Measurements from ENCODE around the gene NOL4L.
A peak's percentile ranks its signal among the peaks of the same experiment; 100 is the strongest.
"Not testable (repeated sequence)": the region's sequence is repeated elsewhere in the genome, so short reads cannot be mapped to it uniquely, and the experiment has no call there.

Gene NOL4L

GRCh38 chr20:32582659-32583580 lies 2.2 kb downstream of the NOL4L start:
- peaks cover 21% of the 10 kb centered on the region for H3K36me3 Mint-ChIP-seq (ENCODE audit: insufficient read depth)
- H3K4me3 Mint-ChIP-seq = peak overlapping the region; percentile 76 to 78
- DNase-seq (no peak), ATAC-seq (replicated peaks) (peak; percentile 2)
- H3K27me3 Mint-ChIP-seq = no peaks in the 10 kb centered on the region
- peak overlapping the region; percentile 86 to 89 for H3K27ac Mint-ChIP-seq
- peaks cover 48 to 60% of the 10 kb centered on the region in 2 donors for H3K4me1 Mint-ChIP-seq (ENCODE audit: low read depth in 2 of 2)
- no peaks in the 10 kb centered on the region for H3K9me3 Mint-ChIP-seq

GRCh38 chr20:32581839-32582658 lies 3.1 kb downstream of the NOL4L start:
- Mint-ChIP-seq H3K36me3 (ENCODE audit: insufficient read depth) (peaks cover 21% of the 10 kb centered on the region), H3K4me1 (ENCODE audit: low read depth in 2 of 2) (peaks cover 48 to 62% of the 10 kb centered on the region in 2 donors), H3K27me3 (no peaks in the 10 kb centered on the region), H3K27ac (peak overlapping the region; percentile 86 to 89), H3K9me3 (no peaks in the 10 kb centered on the region), H3K4me3 (peak overlapping the region; percentile 76 to 78)
- no peak for DNase-seq
- no peak for ATAC-seq (replicated peaks)

GRCh38 chr20:32580970-32581838 lies 3.9 kb downstream of the NOL4L start:
- H3K36me3 Mint-ChIP-seq (ENCODE audit: insufficient read depth) = peaks cover 16% of the 10 kb centered on the region
- ATAC-seq (replicated peaks) = no peak
- H3K9me3 Mint-ChIP-seq = no peaks in the 10 kb centered on the region
- H3K4me1 Mint-ChIP-seq (ENCODE audit: low read depth in 2 of 2) = peaks cover 50 to 57% of the 10 kb centered on the region in 2 donors
- DNase-seq = no peak
- peak overlapping the region; percentile 86 to 89 for H3K27ac Mint-ChIP-seq
- peak overlapping the region; percentile 76 to 78 for H3K4me3 Mint-ChIP-seq
- no peaks in the 10 kb centered on the region for H3K27me3 Mint-ChIP-seq

GRCh38 chr20:32580219-32580969 lies 4.7 kb downstream of the NOL4L start:
- Mint-ChIP-seq H3K27ac (peak overlapping the region; percentile 86 to 89), H3K4me3 (peak overlapping the region; percentile 76 to 78), H3K36me3 (ENCODE audit: insufficient read depth) (peaks cover 11% of the 10 kb centered on the region), H3K27me3 (no peaks in the 10 kb centered on the region), H3K9me3 (no peaks in the 10 kb centered on the region), H3K4me1 (ENCODE audit: low read depth in 2 of 2) (peaks cover 43 to 49% of the 10 kb centered on the region in 2 donors)
- ATAC-seq (replicated peaks) = no peak
- DNase-seq = no peak

GRCh38 chr20:32578840-32579390 lies 6.2 kb downstream of the NOL4L start:
- ATAC-seq (replicated peaks) (no peak), DNase-seq (no peak)
- Mint-ChIP-seq H3K36me3 (ENCODE audit: insufficient read depth) (peaks cover 8% of the 10 kb centered on the region), H3K9me3 (no peaks in the 10 kb centered on the region), H3K4me3 (no peak overlapping the region), H3K4me1 (ENCODE audit: low read depth in 2 of 2) (peaks cover 46 to 49% of the 10 kb centered on the region in 2 donors), H3K27ac (peak overlapping the region; percentile 49 to 54), H3K27me3 (no peaks in the 10 kb centered on the region)

GRCh38 chr20:32578062-32578461 lies 7.1 kb downstream of the NOL4L start:
- peaks cover 49 to 50% of the 10 kb centered on the region in 2 donors for H3K4me1 Mint-ChIP-seq (ENCODE audit: low read depth in 2 of 2)
- not testable (repeated sequence) for DNase-seq; H3K36me3 Mint-ChIP-seq (ENCODE audit: insufficient read depth); H3K9me3 Mint-ChIP-seq; ATAC-seq (replicated peaks); H3K27me3 Mint-ChIP-seq
- H3K27ac Mint-ChIP-seq = peak overlapping the region; percentile 50 to 81
- peak overlapping the region in 1 of 2 donors; percentile 1 for H3K4me3 Mint-ChIP-seq

GRCh38 chr20:32577657-32578056 lies 7.5 kb downstream of the NOL4L start:
- DNase-seq (no peak), ATAC-seq (replicated peaks) (no peak)
- Mint-ChIP-seq H3K4me1 (ENCODE audit: low read depth in 2 of 2) (peaks cover 53% of the 10 kb centered on the region in 2 donors), H3K27me3 (no peaks in the 10 kb centered on the region), H3K4me3 (peak overlapping the region in 1 of 2 donors; percentile 1), H3K9me3 (no peaks in the 10 kb centered on the region), H3K27ac (peak overlapping the region; percentile 50 to 81), H3K36me3 (ENCODE audit: insufficient read depth) (peaks cover 6% of the 10 kb centered on the region)

GRCh38 chr20:32577023-32577422 lies 8.1 kb downstream of the NOL4L start:
- ATAC-seq (replicated peaks) = no peak
- Mint-ChIP-seq H3K4me1 (ENCODE audit: low read depth in 2 of 2) (peaks cover 51 to 57% of the 10 kb centered on the region in 2 donors), H3K27me3 (no peaks in the 10 kb centered on the region), H3K36me3 (ENCODE audit: insufficient read depth) (peaks cover 6% of the 10 kb centered on the region), H3K9me3 (no peaks in the 10 kb centered on the region), H3K4me3 (no peak overlapping the region), H3K27ac (peak overlapping the region in 1 of 2 donors; percentile 81)
- DNase-seq = no peak

GRCh38 chr20:32576560-32576959 lies 8.6 kb downstream of the NOL4L start:
- Mint-ChIP-seq H3K4me3 (no peak overlapping the region), H3K27ac (peak overlapping the region in 1 of 2 donors; percentile 81), H3K27me3 (no peaks in the 10 kb centered on the region), H3K9me3 (no peaks in the 10 kb centered on the region), H3K36me3 (ENCODE audit: insufficient read depth) (peaks cover 6% of the 10 kb centered on the region), H3K4me1 (ENCODE audit: low read depth in 2 of 2) (peaks cover 52 to 57% of the 10 kb centered on the region in 2 donors)
- ATAC-seq (replicated peaks) (no peak), DNase-seq (no peak)

- H3K36me3 Mint-ChIP-seq (ENCODE audit: insufficient read depth) = peaks cover 6% of the 10 kb centered on the region
Observed at GRCh38 chr20:32575805-32576204, 9.3 kb downstream of the NOL4L start.

GRCh38 chr20:32575227-32575581 lies 9.9 kb downstream of the NOL4L start:
- Mint-ChIP-seq H3K27me3 (no peaks in the 10 kb centered on the region), H3K4me1 (ENCODE audit: low read depth in 2 of 2) (peaks cover 45 to 50% of the 10 kb centered on the region in 2 donors), H3K9me3 (no peaks in the 10 kb centered on the region), H3K4me3 (no peak overlapping the region), H3K27ac (no peak overlapping the region), H3K36me3 (ENCODE audit: insufficient read depth) (peaks cover 6% of the 10 kb centered on the region)
- DNase-seq (no peak), ATAC-seq (replicated peaks) (no peak)

More at GRCh38 chr20:32575805-32576204, 9.3 kb downstream of the NOL4L start:
- no peak for ATAC-seq (replicated peaks)
- H3K4me1 Mint-ChIP-seq (ENCODE audit: low read depth in 2 of 2) = peaks cover 48 to 52% of the 10 kb centered on the region in 2 donors
- no peak for DNase-seq
- no peak overlapping the region for H3K4me3 Mint-ChIP-seq
- no peaks in the 10 kb centered on the region for H3K9me3 Mint-ChIP-seq
- H3K27me3 Mint-ChIP-seq = no peaks in the 10 kb centered on the region
- no peak overlapping the region for H3K27ac Mint-ChIP-seq

All from effector memory CD8-positive, alpha-beta T cell (primary cell).